ENCODE measurements around the gene SLC9A3. TPM values are rescaled to one million over a fixed set of nuclear protein-coding genes. Genes with fewer than 3 reads are reported as not detected.

The SLC9A3 gene
- total and polyA plus RNA-seq, 2 of the 13 experiments (the other 11 are each of a cell fraction or from before 2014, with no cell fraction given), result 1.5 to 1.8 TPM

DNA sequence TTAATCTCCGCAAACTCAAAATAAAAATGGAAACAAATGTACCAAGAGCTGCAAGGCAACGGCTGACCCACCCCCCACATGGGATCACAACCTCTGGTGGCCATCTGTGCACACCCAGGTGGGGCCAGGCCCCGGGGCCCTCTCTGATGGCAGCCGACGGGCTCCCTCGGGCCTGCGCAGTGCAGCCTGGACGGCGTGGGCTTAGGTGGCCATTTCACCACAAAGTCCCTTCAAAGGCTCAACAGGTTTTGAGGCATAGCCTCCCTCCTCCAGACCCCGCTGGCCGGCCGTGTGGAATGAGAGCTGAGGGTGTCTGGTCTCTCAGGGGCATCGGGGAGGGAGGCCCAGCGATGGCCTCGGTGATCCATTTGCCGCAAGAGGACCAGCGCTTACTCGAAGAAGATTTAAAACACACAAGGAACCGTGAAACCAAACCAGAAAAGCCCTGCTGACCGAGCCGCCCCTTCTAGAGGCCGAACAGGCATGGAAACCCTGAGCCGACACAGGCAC, 45.2 kb upstream of the SLC9A3 start (continued):
- TF ChIP-seq, protein P1, sequence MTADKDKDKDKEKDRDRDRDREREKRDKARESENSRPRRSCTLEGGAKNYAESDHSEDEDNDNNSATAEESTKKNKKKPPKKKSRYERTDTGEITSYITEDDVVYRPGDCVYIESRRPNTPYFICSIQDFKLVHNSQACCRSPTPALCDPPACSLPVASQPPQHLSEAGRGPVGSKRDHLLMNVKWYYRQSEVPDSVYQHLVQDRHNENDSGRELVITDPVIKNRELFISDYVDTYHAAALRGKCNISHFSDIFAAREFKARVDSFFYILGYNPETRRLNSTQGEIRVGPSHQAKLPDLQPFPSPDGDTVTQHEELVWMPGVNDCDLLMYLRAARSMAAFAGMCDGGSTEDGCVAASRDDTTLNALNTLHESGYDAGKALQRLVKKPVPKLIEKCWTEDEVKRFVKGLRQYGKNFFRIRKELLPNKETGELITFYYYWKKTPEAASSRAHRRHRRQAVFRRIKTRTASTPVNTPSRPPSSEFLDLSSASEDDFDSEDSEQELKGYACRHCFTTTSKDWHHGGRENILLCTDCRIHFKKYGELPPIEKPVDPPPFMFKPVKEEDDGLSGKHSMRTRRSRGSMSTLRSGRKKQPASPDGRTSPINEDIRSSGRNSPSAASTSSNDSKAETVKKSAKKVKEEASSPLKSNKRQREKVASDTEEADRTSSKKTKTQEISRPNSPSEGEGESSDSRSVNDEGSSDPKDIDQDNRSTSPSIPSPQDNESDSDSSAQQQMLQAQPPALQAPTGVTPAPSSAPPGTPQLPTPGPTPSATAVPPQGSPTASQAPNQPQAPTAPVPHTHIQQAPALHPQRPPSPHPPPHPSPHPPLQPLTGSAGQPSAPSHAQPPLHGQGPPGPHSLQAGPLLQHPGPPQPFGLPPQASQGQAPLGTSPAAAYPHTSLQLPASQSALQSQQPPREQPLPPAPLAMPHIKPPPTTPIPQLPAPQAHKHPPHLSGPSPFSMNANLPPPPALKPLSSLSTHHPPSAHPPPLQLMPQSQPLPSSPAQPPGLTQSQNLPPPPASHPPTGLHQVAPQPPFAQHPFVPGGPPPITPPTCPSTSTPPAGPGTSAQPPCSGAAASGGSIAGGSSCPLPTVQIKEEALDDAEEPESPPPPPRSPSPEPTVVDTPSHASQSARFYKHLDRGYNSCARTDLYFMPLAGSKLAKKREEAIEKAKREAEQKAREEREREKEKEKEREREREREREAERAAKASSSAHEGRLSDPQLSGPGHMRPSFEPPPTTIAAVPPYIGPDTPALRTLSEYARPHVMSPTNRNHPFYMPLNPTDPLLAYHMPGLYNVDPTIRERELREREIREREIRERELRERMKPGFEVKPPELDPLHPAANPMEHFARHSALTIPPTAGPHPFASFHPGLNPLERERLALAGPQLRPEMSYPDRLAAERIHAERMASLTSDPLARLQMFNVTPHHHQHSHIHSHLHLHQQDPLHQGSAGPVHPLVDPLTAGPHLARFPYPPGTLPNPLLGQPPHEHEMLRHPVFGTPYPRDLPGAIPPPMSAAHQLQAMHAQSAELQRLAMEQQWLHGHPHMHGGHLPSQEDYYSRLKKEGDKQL (CRISPR knock-in tag; IDR thresholded peaks at IDR 0.05; ENCODE audit: low read depth), result no peak
- TF ChIP-seq NFKB2 (CRISPR knock-in tag; IDR thresholded peaks at IDR 0.05; ENCODE audit: borderline replicate concordance), result no peak
- TF ChIP-seq, protein P2, sequence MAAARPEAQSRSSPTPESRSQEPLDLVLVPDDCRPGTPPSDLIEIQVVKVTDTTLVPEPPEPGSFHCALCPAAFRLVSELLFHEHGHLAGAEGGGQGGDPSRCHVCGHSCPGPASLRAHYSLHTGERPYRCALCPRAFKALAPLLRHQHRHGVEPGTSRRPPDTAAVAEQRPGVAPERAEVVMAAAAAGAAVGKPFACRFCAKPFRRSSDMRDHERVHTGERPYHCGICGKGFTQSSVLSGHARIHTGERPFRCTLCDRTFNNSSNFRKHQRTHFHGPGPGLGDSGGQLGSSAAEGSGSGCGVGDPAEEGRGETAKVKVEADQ (CRISPR knock-in tag; IDR thresholded peaks at IDR 0.05; ENCODE audit: borderline replicate concordance), result no peak
- TF ChIP-seq, protein P3, sequence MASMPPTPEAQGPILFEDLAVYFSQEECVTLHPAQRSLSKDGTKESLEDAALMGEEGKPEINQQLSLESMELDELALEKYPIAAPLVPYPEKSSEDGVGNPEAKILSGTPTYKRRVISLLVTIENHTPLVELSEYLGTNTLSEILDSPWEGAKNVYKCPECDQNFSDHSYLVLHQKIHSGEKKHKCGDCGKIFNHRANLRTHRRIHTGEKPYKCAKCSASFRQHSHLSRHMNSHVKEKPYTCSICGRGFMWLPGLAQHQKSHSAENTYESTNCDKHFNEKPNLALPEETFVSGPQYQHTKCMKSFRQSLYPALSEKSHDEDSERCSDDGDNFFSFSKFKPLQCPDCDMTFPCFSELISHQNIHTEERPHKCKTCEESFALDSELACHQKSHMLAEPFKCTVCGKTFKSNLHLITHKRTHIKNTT (CRISPR knock-in tag; IDR thresholded peaks at IDR 0.05), result no peak

DNA sequence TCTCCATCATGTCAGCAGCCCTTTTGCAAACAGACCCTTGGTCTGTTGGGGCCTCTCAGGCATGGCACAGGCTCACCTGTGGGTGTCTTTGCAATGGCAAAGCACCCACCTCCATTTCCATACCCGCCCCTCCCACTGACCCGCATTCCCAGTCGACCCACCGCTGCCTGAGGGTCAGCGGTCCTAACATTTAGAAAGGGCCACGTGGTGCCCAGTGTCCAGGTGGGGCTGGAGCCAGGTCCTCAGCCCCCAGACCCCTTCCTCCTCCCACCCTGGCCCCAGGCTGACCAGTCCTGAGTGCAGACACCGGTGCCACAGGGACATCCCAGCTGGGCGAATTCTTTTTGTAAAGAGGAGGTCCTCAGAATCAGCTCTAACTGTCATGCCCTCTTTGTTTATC, 44.6 kb upstream of the SLC9A3 start:
- 43% methylated on average over 6 of the region's 8 CpGs for WGBS (ENCODE audit: low lambda C conversion rate)
- no peaks in the 10 kb centered on the region for H3K36me3 ChIP-seq (replicated peaks in 1 of 2; ENCODE audit: control insufficient read depth in 1 of 2, insufficient read depth in 2 of 2, low read length in 2 of 2)
- no peak for DNase-seq (ENCODE audit: low spot score)
- H2AFZ ChIP-seq (ENCODE audit: low read length), result no peak overlapping the region
- in situ Hi-C loops (cut with HindIII; ENCODE audit: extremely low pct_ligation_motif_present, low pct_unique_long_range_greater_than_20kb) (no loop called here), intact Hi-C loops (cut with micrococcal nuclease; ENCODE audit: unreplicated experiment) (no loop called here)
- no peaks in the 10 kb centered on the region for H3K9me3 ChIP-seq (ENCODE audit: low read length)
- peaks cover 10 to 71% of the 10 kb centered on the region in 2 experiments for H3K27me3 ChIP-seq (ENCODE audit: control insufficient read depth in 1 of 2, insufficient read depth in 2 of 2, low read length in 2 of 2)
- ChIA-PET CTCF (ENCODE audit: low intra/inter-chr PET ratio, low total read pairs) (no interaction called here), POLR2A (no interaction called here)
- no TSS peak for BruUV-seq (replicated peaks)
- TF ChIP-seq REPIN1 (CRISPR knock-in tag; IDR thresholded peaks at IDR 0.05; ENCODE audit: borderline replicate concordance, low read depth), result no peak
- no peak for TF ChIP-seq ZNF577 (CRISPR knock-in tag; IDR thresholded peaks at IDR 0.05; ENCODE audit: borderline replicate concordance, low read depth)
- TF ChIP-seq POLR2AphosphoS5 (IDR thresholded peaks at IDR 0.05; ENCODE audit: low read depth, low read length), result no peak
- no peaks in the 10 kb centered on the region for H3K4me1 ChIP-seq (ENCODE audit: insufficient read depth, low read length)
- H4K20me1 ChIP-seq (ENCODE audit: insufficient read depth, low read length), result no peaks in the 10 kb centered on the region
- no peak overlapping the region for H3K27ac ChIP-seq (ENCODE audit: extremely low read length, insufficient read depth, low read length)
- H3K79me2 ChIP-seq (ENCODE audit: insufficient read depth, low read length), result no peaks in the 10 kb centered on the region
- H3K9ac ChIP-seq (ENCODE audit: insufficient read depth, low read depth, low read length), result no peak overlapping the region
- no peak overlapping the region for H3K4me2 ChIP-seq (ENCODE audit: low read depth, low read length)
- no peak for ATAC-seq
- FAIRE-seq, result no peak
- no peak overlapping the region for H3K4me3 ChIP-seq (replicated peaks in 1 of 3; ENCODE audit: insufficient read depth in 1 of 3, low read depth in 2 of 3, low read length in 3 of 3)

All from HepG2 (cell line).